GM23338 (cell line): Measurements from ENCODE around the gene NADK. TPM values are rescaled to one million over a fixed set of nuclear protein-coding genes. Genes with fewer than 3 reads are reported as not detected.

Experiments
- ATAC-seq: fragments of 200-7000 bp; cut with Tn5 transposase; 3 replicates; pipeline ENCODE4 v1.9.1; 2020
- DNase-seq: peaks from one replicate; pipeline ENCODE4 v3.0.0-alpha.2; 2015; ENCODE audit warnings: low spot score
- H2AFZ ChIP-seq: fragments of 200-600 bp; sonication (generic); 2 replicates; pipeline ENCODE4 v1.8.0; 2016; ENCODE audit warnings: antibody characterized with exemption, mild to moderate bottlenecking, moderate library complexity
- H3F3A ChIP-seq: fragments of 200-600 bp; sonication (generic); replicated peaks from 2 replicates; pipeline ENCODE4 v1.8.0; 2017; ENCODE audit warnings: antibody characterized with exemption, mixed run types, low read depth
- H3K27ac ChIP-seq: fragments of 200-600 bp; sonication (generic); 2 replicates; pipeline ENCODE4 v1.6.1; 2016; ENCODE audit warnings: low read depth
- H3K27me3 ChIP-seq: fragments of 200-600 bp; sonication (generic); 2 replicates; pipeline ENCODE4 v1.8.0; 2016; ENCODE audit warnings: mild to moderate bottlenecking, mixed run types, moderate library complexity; ENCODE audit not compliant: insufficient read depth
- H3K36me3 ChIP-seq: fragments of 200-600 bp; sonication (generic); 2 replicates; pipeline ENCODE4 v1.8.0; 2016; ENCODE audit warnings: mild to moderate bottlenecking; ENCODE audit not compliant: insufficient read depth
- H3K4me1 ChIP-seq: fragments of 200-600 bp; sonication (generic); 2 replicates; pipeline ENCODE4 v1.8.0; 2016; ENCODE audit warnings: mild to moderate bottlenecking, moderate library complexity; ENCODE audit not compliant: insufficient read depth
- H3K4me2 ChIP-seq: fragments of 200-600 bp; sonication (generic); 2 replicates; pipeline ENCODE4 v1.7.1; 2017; ENCODE audit warnings: mixed run types
- H3K4me3 ChIP-seq: fragments of 200-600 bp; sonication (generic); 2 replicates; pipeline ENCODE4 v1.6.1; 2016; ENCODE audit warnings: mixed run types
- H3K79me2 ChIP-seq: fragments of 200-600 bp; sonication (generic); replicated peaks from 2 replicates; pipeline ENCODE4 v1.8.0; 2017; ENCODE audit warnings: mild to moderate bottlenecking; ENCODE audit not compliant: insufficient read depth
- H3K9me2 ChIP-seq: fragments of 200-600 bp; sonication (generic); 2 replicates; pipeline ENCODE4 v1.8.0; 2017; ENCODE audit not compliant: insufficient read depth
- H4K20me1 ChIP-seq: fragments of 200-600 bp; sonication (generic); replicated peaks from 2 replicates; pipeline ENCODE4 v1.8.0; 2017; ENCODE audit warnings: mild to moderate bottlenecking; ENCODE audit not compliant: insufficient read depth
- H3K27ac Mint-ChIP-seq: 2 replicates; pipeline ENCODE4 v1.8.0; 2020; ENCODE audit warnings: inconsistent platforms, mild to moderate bottlenecking, moderate library complexity, mixed read lengths
- H3K27me3 Mint-ChIP-seq: 3 replicates; pipeline ENCODE4 v1.8.0; 2022; ENCODE audit warnings: low read depth, mild to moderate bottlenecking, moderate library complexity, mixed read lengths, inconsistent platforms; ENCODE audit not compliant: insufficient read depth, poor library complexity
- H3K36me3 Mint-ChIP-seq: 3 replicates; pipeline ENCODE4 v1.8.0; 2021; ENCODE audit warnings: low read depth, mild to moderate bottlenecking, inconsistent platforms, moderate library complexity, mixed read lengths
- H3K4me1 Mint-ChIP-seq: 3 replicates; pipeline ENCODE4 v1.8.0; 2020; ENCODE audit warnings: mild to moderate bottlenecking, inconsistent platforms, mixed read lengths
- H3K4me3 Mint-ChIP-seq: 3 replicates; pipeline ENCODE4 v1.8.0; 2021; ENCODE audit warnings: moderate library complexity, mild to moderate bottlenecking, inconsistent platforms, mixed read lengths
- H3K9me3 Mint-ChIP-seq: 3 replicates; pipeline ENCODE4 v1.8.0; 2020; ENCODE audit warnings: moderate library complexity, mild to moderate bottlenecking, inconsistent platforms, mixed read lengths
- CREB1 ChIP-seq: fragments of 250-450 bp; sonication (Bioruptor Pico); IDR thresholded peaks from 2 replicates; pipeline ENCODE4 v1.5.0; 2020; ENCODE audit warnings: low read depth, mild to moderate bottlenecking, moderate library complexity
- ETS1 ChIP-seq: IDR thresholded peaks from 2 replicates; pipeline ENCODE4 v1.6.1; 2016; ENCODE audit warnings: antibody characterized with exemption
- EZH2 ChIP-seq: fragments of 200-600 bp; sonication (generic); IDR thresholded peaks from one replicate; pipeline ENCODE4 v1.8.0; 2017; ENCODE audit warnings: antibody characterized with exemption, mild to moderate bottlenecking, low read depth; ENCODE audit not compliant: unreplicated experiment
- NANOG ChIP-seq: IDR thresholded peaks from 2 replicates; pipeline ENCODE4 v1.6.1; 2016; ENCODE audit warnings: antibody characterized with exemption, borderline replicate concordance
- REST ChIP-seq: IDR thresholded peaks from one replicate; pipeline ENCODE4 v1.6.1; 2018; ENCODE audit warnings: antibody characterized with exemption; ENCODE audit not compliant: unreplicated experiment
- ZNF331 ChIP-seq: fragments of 250-450 bp; sonication (Bioruptor Pico); IDR thresholded peaks from 2 replicates; pipeline ENCODE4 v1.5.0; 2020; ENCODE audit warnings: low read depth, mild to moderate bottlenecking, moderate library complexity
- polyA plus RNA-seq: library from polyadenylated mRNA; unstranded; fragments of >200 nt; fragmentation: Nextera tagmentation; extraction: Ambion mirVana; gene quantifications from 2 replicates; pipeline ENCODE4 v1.2.1, GENCODE V29; 2016
- total RNA-seq: library from RNA; depleted of rRNA; stranded (reverse); fragments of >200 nt; shearing (Covaris generic); gene quantifications from 2 replicates; pipeline ENCODE4 v1.2.3, GENCODE V29; 2014

The NADK gene
- total and polyA plus RNA-seq, 2 experiments from 2014 or later = 45.3 to 73.2 TPM

GRCh38 chr1:1785666-1786065, 7.4 kb upstream of the NADK start:
- Histone ChIP-seq H3K4me1 (peaks cover 24% of the 10 kb centered on the region), H3K4me3 (no peak overlapping the region), H2AFZ (no peak overlapping the region), H3K9me2 (no peaks in the 10 kb centered on the region), H3F3A (peaks cover 56% of the 10 kb centered on the region), H3K4me2 (no peak overlapping the region), H3K27me3 (no peaks in the 10 kb centered on the region), H3K36me3 (peaks cover 45% of the 10 kb centered on the region), H3K27ac (0 out of 2 replicates have a peak overlapping the region, but pooled peaks have one; percentile 55), H3K79me2 (no peaks in the 10 kb centered on the region), H4K20me1 (peaks cover 15% of the 10 kb centered on the region)
- Mint-ChIP-seq H3K4me1 (peaks cover 30% of the 10 kb centered on the region), H3K4me3 (no peak overlapping the region), H3K27ac (no peak overlapping the region), H3K36me3 (peaks cover 61% of the 10 kb centered on the region), H3K9me3 (no peaks in the 10 kb centered on the region), H3K27me3 (peaks cover 27% of the 10 kb centered on the region)
- no peak for ATAC-seq
- no peak for DNase-seq
- TF ChIP-seq ZNF331 (CRISPR knock-in tag) (no peak), CREB1 (CRISPR knock-in tag) (no peak), EZH2 (no peak), REST (no peak), NANOG (no peak), ETS1 (no peak)

GRCh38 chr1:1784933-1785332, 6.7 kb upstream of the NADK start:
- H3K36me3 ChIP-seq = peaks cover 40% of the 10 kb centered on the region
- peaks cover 36% of the 10 kb centered on the region for H3K4me1 Mint-ChIP-seq

More at GRCh38 chr1:1784933-1785332, 6.7 kb upstream of the NADK start:
- Histone ChIP-seq H3K4me3 (no peak overlapping the region), H4K20me1 (peaks cover 10% of the 10 kb centered on the region), H2AFZ (no peak overlapping the region), H3K9me2 (no peaks in the 10 kb centered on the region), H3K4me1 (peaks cover 28% of the 10 kb centered on the region), H3K4me2 (no peak overlapping the region), H3K79me2 (no peaks in the 10 kb centered on the region), H3F3A (peaks cover 58% of the 10 kb centered on the region), H3K27ac (peak overlapping the region; percentile 63; the same call in 1 of the 2 replicates), H3K27me3 (no peaks in the 10 kb centered on the region)
- Mint-ChIP-seq H3K27ac (no peak overlapping the region), H3K9me3 (no peaks in the 10 kb centered on the region), H3K36me3 (peaks cover 54% of the 10 kb centered on the region), H3K27me3 (peaks cover 31% of the 10 kb centered on the region), H3K4me3 (no peak overlapping the region)
- no peak for ATAC-seq
- TF ChIP-seq REST = no peak
- DNase-seq = no peak
